Activated T-cell treated with anti-CD3 and anti-CD28 coated beads, Interleukin-2, amount 50 U/mL, for 4 hours (primary cell): Measurements from ENCODE around the gene DTNBP1. TPM values are rescaled to one million over a fixed set of nuclear protein-coding genes. Genes with fewer than 3 reads are reported as not detected.

Source experiments
- ATAC-seq, 2 donors: fragments of 200-7000 bp; cut with Tn5 transposase; one replicate each; pipeline ENCODE4 v1.10.0; 2021
- DNase-seq: peaks from one replicate; pipeline ENCODE4 v3.0.0-alpha.2; 2020
- H3K27me3 Mint-ChIP-seq: one replicate; pipeline ENCODE4 v1.8.0; 2021; ENCODE audit warnings: low read depth, mixed read lengths
- H3K36me3 Mint-ChIP-seq: one replicate; pipeline ENCODE4 v1.8.0; 2022; ENCODE audit warnings: mixed read lengths; ENCODE audit not compliant: insufficient read depth
- H3K4me1 Mint-ChIP-seq: one replicate; pipeline ENCODE4 v1.8.0; 2021; ENCODE audit warnings: low read depth, mixed read lengths
- H3K4me3 Mint-ChIP-seq: one replicate; pipeline ENCODE4 v1.8.0; 2021; ENCODE audit warnings: mild to moderate bottlenecking, moderate library complexity, mixed read lengths
- H3K9me3 Mint-ChIP-seq: one replicate; pipeline ENCODE4 v1.8.0; 2021; ENCODE audit warnings: mixed read lengths
- total RNA-seq, 3 donors: library from RNA; stranded (reverse); gene quantifications; one replicate each; pipeline ENCODE4 v1.2.1, GENCODE V29; 2021

The DTNBP1 gene
- total RNA-seq, 3 donors from 2014 or later = 17.2 to 22.0 (median 19.6) TPM

- Mint-ChIP-seq H3K36me3 (peaks cover 16% of the 10 kb centered on the region), H3K9me3 (peaks cover 4% of the 10 kb centered on the region), H3K4me3 (no peak overlapping the region), H3K4me1 (peaks cover 7% of the 10 kb centered on the region), H3K27me3 (no peaks in the 10 kb centered on the region)
- DNase-seq (no peak), ATAC-seq (no peak)
These were observed 123.9 kb downstream of the DTNBP1 start for GRCh38 chr6:15538766-15539495.

- no peak overlapping the region for H3K4me3 Mint-ChIP-seq
- DNase-seq (no peak), ATAC-seq (no peak)
- no peaks in the 10 kb centered on the region for H3K27me3 Mint-ChIP-seq
- peaks cover 7% of the 10 kb centered on the region for H3K4me1 Mint-ChIP-seq
- no peaks in the 10 kb centered on the region for H3K9me3 Mint-ChIP-seq
- H3K36me3 Mint-ChIP-seq = peaks cover 20% of the 10 kb centered on the region
These were observed 124.7 kb downstream of the DTNBP1 start for GRCh38 chr6:15538106-15538505.

- peaks cover 5% of the 10 kb centered on the region for H3K4me1 Mint-ChIP-seq
- no peaks in the 10 kb centered on the region for H3K9me3 Mint-ChIP-seq
- ATAC-seq (no peak), DNase-seq (no peak)
- no peak overlapping the region for H3K4me3 Mint-ChIP-seq
- H3K36me3 Mint-ChIP-seq = peaks cover 28% of the 10 kb centered on the region
- H3K27me3 Mint-ChIP-seq = no peaks in the 10 kb centered on the region
These were observed 126.5 kb downstream of the DTNBP1 start for GRCh38 chr6:15536198-15536955.

- Mint-ChIP-seq H3K4me3 (no peak overlapping the region), H3K27me3 (no peaks in the 10 kb centered on the region), H3K36me3 (peaks cover 32% of the 10 kb centered on the region), H3K9me3 (no peaks in the 10 kb centered on the region), H3K4me1 (peaks cover 8% of the 10 kb centered on the region)
- ATAC-seq (no peak), DNase-seq (no peak)
These were observed 127.2 kb downstream of the DTNBP1 start for GRCh38 chr6:15535495-15536197.

GRCh38 chr6:15534974-15535373, 127.9 kb downstream of the DTNBP1 start:
- H3K36me3 Mint-ChIP-seq = peaks cover 38% of the 10 kb centered on the region

GRCh38 chr6:15533379-15534026, 129.3 kb downstream of the DTNBP1 start:
- H3K4me1 Mint-ChIP-seq = peaks cover 8% of the 10 kb centered on the region

More at GRCh38 chr6:15534974-15535373, 127.9 kb downstream of the DTNBP1 start:
- peaks cover 8% of the 10 kb centered on the region for H3K4me1 Mint-ChIP-seq
- DNase-seq = no peak
- ATAC-seq = no peak
- H3K9me3 Mint-ChIP-seq = no peaks in the 10 kb centered on the region
- H3K4me3 Mint-ChIP-seq = no peak overlapping the region
- no peaks in the 10 kb centered on the region for H3K27me3 Mint-ChIP-seq

GRCh38 chr6:15531973-15532372, 130.9 kb downstream of the DTNBP1 start:
- Mint-ChIP-seq H3K4me1 (peaks cover 8% of the 10 kb centered on the region), H3K36me3 (peaks cover 46% of the 10 kb centered on the region), H3K9me3 (peaks cover 3% of the 10 kb centered on the region), H3K4me3 (no peak overlapping the region), H3K27me3 (no peaks in the 10 kb centered on the region)
- DNase-seq (no peak), ATAC-seq (no peak)

More at GRCh38 chr6:15533379-15534026, 129.3 kb downstream of the DTNBP1 start:
- Mint-ChIP-seq H3K9me3 (no peaks in the 10 kb centered on the region), H3K27me3 (no peaks in the 10 kb centered on the region), H3K36me3 (peaks cover 41% of the 10 kb centered on the region), H3K4me3 (no peak overlapping the region)
- DNase-seq (no peak), ATAC-seq (no peak)

GRCh38 chr6:15530411-15530810, 132.4 kb downstream of the DTNBP1 start:
- ATAC-seq (no peak), DNase-seq (no peak)
- Mint-ChIP-seq H3K4me3 (no peak overlapping the region), H3K4me1 (peaks cover 10% of the 10 kb centered on the region), H3K36me3 (peaks cover 55% of the 10 kb centered on the region), H3K27me3 (no peaks in the 10 kb centered on the region), H3K9me3 (peaks cover 3% of the 10 kb centered on the region)

- Mint-ChIP-seq H3K9me3 (peaks cover 3% of the 10 kb centered on the region), H3K36me3 (peaks cover 69% of the 10 kb centered on the region), H3K27me3 (no peaks in the 10 kb centered on the region), H3K4me3 (no peak overlapping the region), H3K4me1 (peaks cover 7% of the 10 kb centered on the region)
- DNase-seq (no peak), ATAC-seq (no peak)
These were observed 134.0 kb downstream of the DTNBP1 start for GRCh38 chr6:15528870-15529269.

GRCh38 chr6:15527838-15528617, 134.8 kb downstream of the DTNBP1 start:
- Mint-ChIP-seq H3K4me3 (no peak overlapping the region), H3K36me3 (peaks cover 65% of the 10 kb centered on the region), H3K9me3 (peaks cover 3% of the 10 kb centered on the region), H3K4me1 (peaks cover 7% of the 10 kb centered on the region), H3K27me3 (no peaks in the 10 kb centered on the region)
- no peak for DNase-seq
- no peak for ATAC-seq

GRCh38 chr6:15526212-15526701, 136.6 kb downstream of the DTNBP1 start:
- peaks cover 65% of the 10 kb centered on the region for H3K36me3 Mint-ChIP-seq
- H3K27me3 Mint-ChIP-seq = no peaks in the 10 kb centered on the region
- H3K4me1 Mint-ChIP-seq = peaks cover 10% of the 10 kb centered on the region
- ATAC-seq (no peak), DNase-seq (no peak)
- no peak overlapping the region for H3K4me3 Mint-ChIP-seq
- peaks cover 3% of the 10 kb centered on the region for H3K9me3 Mint-ChIP-seq

GRCh38 chr6:15524861-15525401, 137.9 kb downstream of the DTNBP1 start:
- Mint-ChIP-seq H3K9me3 (peaks cover 3% of the 10 kb centered on the region), H3K27me3 (no peaks in the 10 kb centered on the region), H3K4me1 (peaks cover 6% of the 10 kb centered on the region), H3K4me3 (no peak overlapping the region), H3K36me3 (peaks cover 61% of the 10 kb centered on the region)
- ATAC-seq (no peak), DNase-seq (no peak)
